HG03457 (cell line): Measurements from ENCODE around the gene PPP1R15B.

ENCODE experiments used
- ATAC-seq: cut with Tn5 transposase; IDR thresholded peaks from one replicate; pipeline ENCODE4 v1.9.1; 2021; ENCODE audit warnings: moderate number of reproducible peaks; ENCODE audit not compliant: unreplicated experiment

The PPP1R15B gene

GRCh38 chr1:204421441-204421840 is 9.8 kb upstream of the PPP1R15B start:
- no peak for ATAC-seq

GRCh38 chr1:204420039-204421004 is 8.7 kb upstream of the PPP1R15B start:
- no peak for ATAC-seq

- ATAC-seq, result no peak
Measured at GRCh38 chr1:204419064-204419403, 7.4 kb upstream of the PPP1R15B start.

- ATAC-seq, result no peak
Measured at GRCh38 chr1:204418174-204419063, 6.8 kb upstream of the PPP1R15B start.

- no peak for ATAC-seq
Measured at GRCh38 chr1:204417074-204417997, 5.7 kb upstream of the PPP1R15B start.

GRCh38 chr1:204416589-204417073 is 5.0 kb upstream of the PPP1R15B start:
- ATAC-seq, result no peak

GRCh38 chr1:204415351-204415750 is 3.7 kb upstream of the PPP1R15B start:
- ATAC-seq, result no peak

- no peak for ATAC-seq
Measured at GRCh38 chr1:204414016-204414415, 2.4 kb upstream of the PPP1R15B start.

- ATAC-seq, result no peak
Measured at GRCh38 chr1:204413170-204413535, 1.5 kb upstream of the PPP1R15B start.

- ATAC-seq, result peak; percentile 23
Measured at GRCh38 chr1:204410688-204411450, 748 bp downstream of the PPP1R15B start.

GRCh38 chr1:204409836-204410687 is 1.6 kb downstream of the PPP1R15B start:
- no peak for ATAC-seq

GRCh38 chr1:204409123-204409522 is 2.5 kb downstream of the PPP1R15B start:
- no peak for ATAC-seq

GRCh38 chr1:204408602-204409001 is 3.0 kb downstream of the PPP1R15B start:
- no peak for ATAC-seq

GRCh38 chr1:204408074-204408507 is 3.5 kb downstream of the PPP1R15B start:
- ATAC-seq, result no peak

GRCh38 chr1:204407295-204407971 is 4.2 kb downstream of the PPP1R15B start:
- no peak for ATAC-seq

GRCh38 chr1:204406621-204407020 is 5.0 kb downstream of the PPP1R15B start:
- no peak for ATAC-seq

GRCh38 chr1:204405988-204406387 is 5.6 kb downstream of the PPP1R15B start:
- ATAC-seq, result no peak

- no peak for ATAC-seq
Measured at GRCh38 chr1:204404629-204405028, 7.0 kb downstream of the PPP1R15B start.
